Fibroblast of peridontal ligament (primary cell): ENCODE measurements around the gene SPATA24.
A peak's percentile ranks its signal among the peaks of the same experiment; 100 is the strongest.
"Not testable (repeated sequence)": the region's sequence is repeated elsewhere in the genome, so short reads cannot be mapped to it uniquely, and the experiment has no call there.

Experiments
- DNase-seq: peaks from one replicate; pipeline ENCODE4 v3.0.0-alpha.2; 2010; ENCODE audit errors: extremely low read depth

The SPATA24 gene

GRCh38 chr5:139394654-139395566 lies 9.0 kb downstream of the SPATA24 start, which contains the start of gene PROB1:
Gene PROB1 (minus strand): TSS chr5:139395104. CDS start chr5:139395081, 23 bp downstream.
- DNase-seq = no peak

DNA sequence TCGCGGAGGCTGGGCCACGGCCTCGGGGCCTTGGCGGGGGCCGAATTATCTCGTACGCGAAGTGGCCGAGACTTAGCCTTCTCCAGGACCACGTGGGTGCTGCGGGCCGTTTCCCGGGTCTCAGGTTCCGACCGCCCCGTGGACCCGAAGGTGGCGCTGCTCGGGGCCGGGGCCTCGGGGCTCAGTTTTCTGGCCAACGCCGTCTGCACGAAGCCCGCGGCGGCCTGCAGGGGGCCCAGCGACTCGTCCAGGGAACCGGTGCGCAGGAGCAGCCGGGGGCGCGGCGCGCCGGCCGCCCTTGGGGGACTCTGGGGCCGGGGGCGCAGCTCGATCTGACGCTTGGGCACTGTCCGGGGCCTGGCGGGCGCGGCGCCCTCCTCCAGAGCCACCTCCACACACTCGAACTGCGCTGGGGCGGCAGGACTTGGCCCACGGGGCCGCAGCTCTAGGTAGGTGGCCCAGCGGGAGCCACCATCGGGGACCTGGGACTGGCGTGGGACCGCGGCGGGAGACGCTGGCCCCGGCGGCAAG lies 9.7 kb downstream of the SPATA24 start:
- DNase-seq = no peak

- no peak for DNase-seq
Observed at GRCh38 chr5:139393497-139394122, 10.3 kb downstream of the SPATA24 start.

DNA sequence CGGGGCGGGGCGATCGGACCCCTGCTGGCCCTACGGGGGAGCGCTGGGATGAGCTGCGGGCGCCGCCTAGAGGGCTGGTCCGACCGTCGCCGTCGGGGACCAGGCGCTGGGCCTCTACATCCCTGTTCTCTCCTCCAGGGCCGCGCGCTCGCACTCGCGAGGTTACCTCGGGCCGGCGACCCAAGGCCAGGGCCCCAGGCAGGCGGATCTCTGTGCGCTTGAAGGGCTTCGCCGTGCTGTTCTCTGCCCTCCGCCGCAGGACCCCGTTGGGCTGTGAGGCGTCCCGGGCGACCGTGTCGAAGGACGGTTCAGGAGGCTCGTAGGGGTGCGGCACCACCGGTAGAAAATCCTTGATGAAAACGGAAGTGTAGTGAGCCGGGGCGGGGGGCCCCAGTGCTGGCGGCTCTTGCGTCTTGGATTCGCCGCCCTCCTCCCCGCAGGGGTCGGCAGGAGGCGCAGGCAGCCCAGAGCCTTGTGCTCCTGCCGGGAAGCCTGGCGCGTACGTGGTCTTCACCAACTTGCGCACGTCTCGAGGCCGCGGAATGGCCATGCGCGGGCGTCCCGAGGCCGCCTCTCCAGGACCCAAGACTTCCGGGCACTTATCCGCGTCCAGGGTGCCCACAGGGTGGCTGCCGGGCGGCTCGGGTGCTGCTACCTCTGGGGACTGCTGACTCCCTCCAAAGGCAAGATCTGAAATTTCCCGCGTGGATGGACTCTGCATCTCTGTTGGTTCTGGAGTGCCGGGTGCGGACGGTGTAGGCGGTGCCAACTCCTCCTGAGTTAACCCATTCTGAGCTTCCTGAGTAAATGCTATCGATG lies 11.0 kb downstream of the SPATA24 start:
- no peak for DNase-seq

GRCh38 chr5:139392324-139392677 lies 11.6 kb downstream of the SPATA24 start:
- no peak for DNase-seq

DNA sequence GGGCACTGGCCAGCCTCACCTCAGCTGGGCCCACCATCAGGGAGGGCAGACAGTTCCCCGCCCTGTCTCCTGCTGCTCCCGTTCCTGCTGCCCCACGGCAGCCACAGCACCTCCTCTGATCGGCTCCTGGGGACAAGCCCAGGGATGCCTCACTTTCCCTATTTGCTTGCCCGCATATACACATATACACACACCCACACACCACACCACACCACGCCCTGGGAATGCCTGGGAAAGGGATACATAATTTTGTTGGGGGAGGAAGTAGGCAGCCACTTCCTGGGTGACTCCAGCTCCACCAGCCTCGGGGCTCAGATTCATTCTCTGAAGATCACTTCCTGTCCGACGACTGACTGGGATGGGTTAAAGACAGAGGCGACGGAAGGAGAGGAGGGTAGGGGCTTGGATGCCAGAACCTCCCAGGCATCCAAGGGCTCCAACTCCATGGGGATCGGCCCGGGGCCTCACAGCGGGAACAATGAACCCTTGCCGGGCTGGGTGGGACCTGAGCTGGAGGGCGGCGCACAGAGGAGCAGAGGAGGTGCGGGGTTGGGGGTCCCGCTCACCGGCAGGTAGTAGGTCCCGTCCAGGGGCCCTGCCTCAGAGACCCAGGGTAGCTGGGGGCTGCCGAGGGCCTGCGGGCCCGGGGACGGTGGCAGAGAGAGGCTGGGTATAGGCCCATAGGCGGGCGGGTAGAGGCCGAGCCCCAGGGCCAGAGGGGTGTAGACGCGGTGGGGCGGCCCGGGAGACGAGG lies 12.1 kb downstream of the SPATA24 start:
- DNase-seq = no peak

DNA sequence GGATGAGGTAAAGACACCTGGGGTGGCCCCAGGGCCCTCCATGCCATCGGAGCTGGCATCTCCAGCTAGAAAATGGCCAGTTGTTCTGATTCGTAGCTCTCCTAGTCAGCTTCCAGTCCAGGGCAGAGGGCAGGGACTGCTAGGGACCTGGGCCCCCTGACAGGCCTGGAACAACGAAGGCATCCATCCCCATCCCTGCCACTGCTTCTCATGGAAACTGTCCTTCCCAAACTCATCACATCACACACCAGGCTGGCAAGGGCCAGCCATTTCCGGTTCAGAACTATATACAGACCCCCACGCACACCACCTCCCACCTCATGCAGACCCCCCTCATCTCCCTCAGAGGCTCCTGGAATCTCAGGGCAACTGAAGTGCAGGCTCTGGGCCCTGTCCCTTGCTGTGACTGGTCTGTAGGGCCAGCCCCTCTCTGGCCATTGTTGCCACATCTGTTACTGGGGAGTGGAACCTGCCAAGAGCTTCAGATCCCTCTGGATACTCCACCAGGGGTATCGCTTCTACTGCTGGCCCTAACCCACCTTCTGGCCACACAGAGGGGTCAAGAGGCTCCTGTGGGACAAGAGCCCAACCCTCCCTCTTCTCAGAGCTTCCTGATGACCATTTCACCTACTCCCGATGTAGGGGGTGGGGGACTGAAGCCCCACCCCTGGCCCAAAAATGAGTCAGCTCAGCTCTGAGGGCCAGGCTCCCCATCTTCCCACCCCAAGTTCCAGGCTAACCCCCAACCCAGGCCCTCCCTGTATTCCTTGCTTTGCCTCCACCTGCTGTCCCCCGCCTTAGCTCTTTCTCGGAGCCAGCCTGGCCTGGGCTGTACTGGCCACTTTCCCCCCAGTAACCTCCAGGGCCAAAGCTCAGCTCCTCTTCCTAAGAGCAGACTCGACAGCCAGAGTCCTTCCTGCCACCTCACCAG lies 13.0 kb downstream of the SPATA24 start:
- DNase-seq = no peak

- DNase-seq = no peak
Observed at GRCh38 chr5:139389701-139390638, 13.9 kb downstream of the SPATA24 start, which contains the start of gene MZB1. Gene MZB1 (minus strand): TSS chr5:139389913. CDS start chr5:139389856, 57 bp downstream.

GRCh38 chr5:139388198-139388821 lies 15.6 kb downstream of the SPATA24 start:
- DNase-seq = no peak

DNA sequence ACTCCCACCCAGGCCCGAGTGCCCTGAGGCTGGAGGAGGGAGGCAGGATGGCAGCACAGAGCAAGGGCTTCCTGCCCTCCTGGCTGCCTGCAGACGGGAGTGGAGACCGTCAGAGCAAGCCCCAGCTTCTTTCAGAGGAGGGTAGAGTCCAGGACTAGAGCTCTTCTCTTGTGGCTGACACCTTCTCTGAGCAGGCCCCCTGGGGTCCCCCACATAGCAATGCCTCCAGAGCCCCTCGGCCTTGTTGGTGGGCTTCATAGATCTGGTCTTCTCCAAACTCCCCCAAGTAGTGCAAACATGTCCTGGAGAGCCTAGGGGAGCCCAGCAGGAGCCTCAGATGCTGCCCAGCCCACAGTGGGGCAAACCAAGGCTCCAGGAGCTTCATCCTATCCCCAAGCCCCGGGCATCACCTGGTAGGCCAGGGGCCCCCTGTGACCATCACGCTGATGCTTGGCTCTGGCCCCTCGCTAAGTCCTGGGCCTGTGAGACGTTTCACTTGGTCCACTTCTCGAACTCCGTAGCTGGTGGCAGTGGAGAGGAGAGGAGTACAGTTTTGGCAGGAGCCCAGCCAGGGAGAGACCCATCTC lies 16.2 kb downstream of the SPATA24 start:
- no peak for DNase-seq

- DNase-seq = not testable (repeated sequence)
Observed at GRCh38 chr5:139386956-139387355, 16.9 kb downstream of the SPATA24 start.

GRCh38 chr5:139386050-139386438 lies 17.8 kb downstream of the SPATA24 start:
- no peak for DNase-seq

DNA sequence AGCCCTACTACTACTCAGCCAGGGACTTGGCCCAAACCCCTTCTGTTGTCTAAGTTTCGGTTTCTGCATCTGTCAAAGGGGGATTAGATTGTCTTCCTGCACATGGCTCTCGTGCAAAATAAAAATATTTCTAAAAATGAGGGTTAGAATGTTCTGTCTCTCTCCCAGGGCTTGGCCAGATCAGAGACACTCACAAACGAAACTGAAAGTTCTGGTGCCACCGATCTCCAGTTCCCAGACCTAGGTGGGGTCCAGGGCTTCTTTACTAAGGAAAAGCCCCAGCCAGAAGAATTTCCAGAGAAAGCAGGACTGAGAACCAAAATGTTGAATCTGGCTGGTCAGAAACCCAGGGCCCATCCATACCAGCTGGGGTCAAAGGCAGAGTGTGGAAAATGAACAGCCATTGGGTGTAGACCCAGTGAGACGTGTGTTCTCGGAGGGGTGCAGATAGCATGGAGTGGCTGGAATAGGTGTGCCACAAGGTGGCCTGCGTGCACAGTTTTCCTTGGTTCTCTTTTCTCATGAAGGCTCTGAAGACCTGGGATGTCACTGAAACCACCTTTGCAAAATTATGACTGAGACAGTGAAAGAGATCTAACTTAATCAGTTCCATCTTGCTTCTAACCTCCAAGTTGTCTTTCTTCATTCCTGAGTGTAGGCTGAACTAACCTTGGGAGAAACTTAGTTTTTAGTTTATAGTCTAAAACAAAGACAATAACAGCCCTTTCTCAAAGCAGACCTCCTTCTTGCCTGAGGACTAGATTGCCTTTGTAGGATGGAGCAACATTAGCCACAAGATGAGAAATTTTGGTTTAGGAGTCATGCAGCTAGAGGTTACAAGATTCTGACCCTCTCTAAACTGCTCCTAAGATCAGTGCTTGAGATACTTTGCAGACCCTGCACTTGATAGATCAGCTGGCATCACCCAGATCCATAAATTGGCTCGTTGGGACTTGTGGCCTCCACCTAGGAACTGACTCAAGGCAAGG lies 18.5 kb downstream of the SPATA24 start:
- no peak for DNase-seq

DNA sequence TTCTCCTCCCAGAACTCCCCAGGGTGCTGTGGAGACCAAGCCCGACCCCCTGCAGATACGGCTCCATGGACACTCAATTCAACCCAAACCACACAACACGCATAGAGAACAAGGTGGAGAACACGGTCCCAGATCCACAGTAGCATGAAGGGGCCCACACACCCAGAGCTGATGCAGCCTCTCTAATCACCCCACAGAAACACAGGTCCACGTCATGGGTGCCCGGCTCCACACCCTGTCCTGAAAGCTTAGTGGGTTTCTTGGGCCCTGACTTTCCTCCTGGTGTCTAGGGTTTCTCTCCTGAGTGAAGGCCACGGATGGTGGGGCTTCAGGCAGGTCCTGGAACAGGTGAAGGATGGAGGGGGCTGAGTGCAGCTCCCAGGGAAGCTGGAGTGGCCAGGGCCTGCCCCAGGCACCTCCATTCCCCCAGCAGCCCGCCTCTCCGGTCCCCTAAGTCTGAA lies 19.3 kb downstream of the SPATA24 start:
- DNase-seq = no peak

- DNase-seq = no peak
Observed at GRCh38 chr5:139383993-139384590, 19.8 kb downstream of the SPATA24 start.

DNA sequence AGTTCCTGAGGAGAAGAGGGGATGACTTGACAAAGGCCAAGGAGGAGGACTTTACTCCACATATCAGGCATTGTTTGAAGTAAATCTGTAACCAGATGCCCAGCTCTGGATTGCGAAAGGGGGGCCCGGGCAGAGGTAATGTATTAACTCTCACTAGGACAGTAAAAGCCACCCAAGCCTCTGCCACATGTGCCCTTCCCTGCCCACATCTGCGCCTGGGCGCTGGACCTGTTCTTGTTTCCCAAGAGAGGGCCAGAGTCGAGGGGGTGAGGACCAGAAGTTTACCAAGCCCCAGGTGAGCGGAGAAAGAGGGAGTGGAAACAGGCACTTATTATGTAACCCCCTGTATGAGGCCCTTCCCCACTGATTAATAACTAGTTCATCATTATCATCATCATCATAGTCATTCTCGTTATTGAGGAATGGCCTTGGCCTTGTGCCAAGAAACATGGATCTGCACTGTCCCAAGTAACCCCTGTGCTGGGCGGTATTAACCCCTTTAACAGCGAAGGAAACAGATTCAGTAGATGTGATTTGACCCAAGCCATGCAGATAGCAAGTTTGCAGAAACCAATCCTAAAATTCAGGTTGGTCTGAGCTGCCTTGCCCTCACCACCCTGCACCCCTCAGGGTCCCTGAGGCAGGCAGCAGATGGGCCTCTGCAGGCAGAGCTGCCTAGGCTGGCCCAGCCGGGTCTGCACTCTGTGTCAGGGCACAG lies 20.5 kb downstream of the SPATA24 start, which contains the start of gene SLC23A1:
Gene SLC23A1, minus strand, starts transcription at position 23 of the 718 bp plus-strand sequence. CDS start 44 bp downstream, outside the sequence.
- DNase-seq = peak; percentile 33
